Measurements from ENCODE around the gene ROR2. TPM values are rescaled to one million over a fixed set of nuclear protein-coding genes. Genes with fewer than 3 reads are reported as not detected.

ROR2 gene
- total RNA-seq, 4 donors from 2014 or later = 1.8 to 4.2 (median 2.7) TPM

DNA sequence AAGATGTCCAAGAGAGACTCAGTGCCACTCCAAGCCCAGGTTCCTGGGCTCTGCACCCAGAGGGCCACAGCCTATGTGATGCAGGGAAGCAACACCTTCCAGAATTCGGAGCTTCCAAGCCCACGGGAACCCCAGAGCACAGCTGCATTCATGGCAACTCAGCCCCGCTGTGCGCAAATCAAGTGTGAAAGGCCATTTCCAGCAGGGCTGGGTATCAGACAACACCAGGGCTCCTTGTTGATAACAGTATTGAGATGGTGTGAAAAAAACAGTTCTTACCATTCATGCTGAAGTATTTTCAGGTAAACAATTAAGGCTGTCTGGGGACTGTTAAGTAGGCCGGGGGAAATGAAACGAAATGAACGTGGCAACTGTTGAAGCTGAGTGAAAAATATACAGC lies 10.1 kb downstream of the ROR2 start:
- Histone ChIP-seq H3K27me3 (no peaks in the 10 kb centered on the region), H3K36me3 (no peaks in the 10 kb centered on the region), H3K9me3 (no peaks in the 10 kb centered on the region), H3K27ac (no peak overlapping the region), H3K4me1 (no peaks in the 10 kb centered on the region), H3K4me3 (no peak overlapping the region)
- WGBS, 2 donors = 76 to 80% methylated on average over 7 of the region's 7 CpGs
- no peak for DNase-seq (ENCODE audit: low spot score in 2 of 2)
- TF ChIP-seq POLR2A (IDR thresholded peaks at IDR 0.05) (no peak), EP300 (IDR thresholded peaks at IDR 0.05) (no peak)
- TF ChIP-seq, protein P1, sequence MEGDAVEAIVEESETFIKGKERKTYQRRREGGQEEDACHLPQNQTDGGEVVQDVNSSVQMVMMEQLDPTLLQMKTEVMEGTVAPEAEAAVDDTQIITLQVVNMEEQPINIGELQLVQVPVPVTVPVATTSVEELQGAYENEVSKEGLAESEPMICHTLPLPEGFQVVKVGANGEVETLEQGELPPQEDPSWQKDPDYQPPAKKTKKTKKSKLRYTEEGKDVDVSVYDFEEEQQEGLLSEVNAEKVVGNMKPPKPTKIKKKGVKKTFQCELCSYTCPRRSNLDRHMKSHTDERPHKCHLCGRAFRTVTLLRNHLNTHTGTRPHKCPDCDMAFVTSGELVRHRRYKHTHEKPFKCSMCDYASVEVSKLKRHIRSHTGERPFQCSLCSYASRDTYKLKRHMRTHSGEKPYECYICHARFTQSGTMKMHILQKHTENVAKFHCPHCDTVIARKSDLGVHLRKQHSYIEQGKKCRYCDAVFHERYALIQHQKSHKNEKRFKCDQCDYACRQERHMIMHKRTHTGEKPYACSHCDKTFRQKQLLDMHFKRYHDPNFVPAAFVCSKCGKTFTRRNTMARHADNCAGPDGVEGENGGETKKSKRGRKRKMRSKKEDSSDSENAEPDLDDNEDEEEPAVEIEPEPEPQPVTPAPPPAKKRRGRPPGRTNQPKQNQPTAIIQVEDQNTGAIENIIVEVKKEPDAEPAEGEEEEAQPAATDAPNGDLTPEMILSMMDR (IDR thresholded peaks at IDR 0.05) = no peak

GRCh38 chr9:91937727-91938126 lies 12.3 kb downstream of the ROR2 start:
- H3K9me3 ChIP-seq = no peaks in the 10 kb centered on the region
- no peaks in the 10 kb centered on the region for H3K36me3 ChIP-seq
- no peak for DNase-seq (ENCODE audit: low spot score in 2 of 2)
- H3K27ac ChIP-seq = no peak overlapping the region
- H3K27me3 ChIP-seq = no peaks in the 10 kb centered on the region
- H3K4me3 ChIP-seq = no peak overlapping the region
- 78 to 86% methylated on average over 5 of the region's 5 CpGs for WGBS, 2 donors
- no peaks in the 10 kb centered on the region for H3K4me1 ChIP-seq
- TF ChIP-seq EP300 (IDR thresholded peaks at IDR 0.05) = no peak
- no peak for TF ChIP-seq POLR2A (IDR thresholded peaks at IDR 0.05)
- TF ChIP-seq, protein P1 (IDR thresholded peaks at IDR 0.05) = no peak

DNA sequence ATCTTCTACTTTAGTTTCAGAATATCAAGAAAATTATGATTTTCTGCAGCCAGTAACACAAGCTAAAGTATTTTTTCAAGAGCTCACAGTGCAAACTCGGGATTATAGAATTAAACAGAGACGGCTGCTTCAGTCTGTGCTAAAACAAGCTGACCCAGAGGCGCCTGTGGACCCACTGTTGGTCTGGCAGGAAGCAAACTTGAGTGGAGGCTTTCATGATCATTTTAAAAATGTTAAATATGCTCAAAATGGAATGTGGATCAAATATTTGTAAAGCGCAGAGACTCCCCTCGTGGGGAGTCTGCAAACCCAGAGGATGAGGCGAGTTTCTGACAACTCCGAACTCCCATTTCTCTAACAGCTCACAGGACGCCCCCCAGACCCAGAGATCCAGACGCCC lies 13.0 kb downstream of the ROR2 start:
- TF ChIP-seq POLR2A (IDR thresholded peaks at IDR 0.05) (no peak), EP300 (IDR thresholded peaks at IDR 0.05) (no peak)
- TF ChIP-seq, protein P1 (IDR thresholded peaks at IDR 0.05) = no peak
- DNase-seq (ENCODE audit: low spot score in 2 of 2) = no peak

DNA sequence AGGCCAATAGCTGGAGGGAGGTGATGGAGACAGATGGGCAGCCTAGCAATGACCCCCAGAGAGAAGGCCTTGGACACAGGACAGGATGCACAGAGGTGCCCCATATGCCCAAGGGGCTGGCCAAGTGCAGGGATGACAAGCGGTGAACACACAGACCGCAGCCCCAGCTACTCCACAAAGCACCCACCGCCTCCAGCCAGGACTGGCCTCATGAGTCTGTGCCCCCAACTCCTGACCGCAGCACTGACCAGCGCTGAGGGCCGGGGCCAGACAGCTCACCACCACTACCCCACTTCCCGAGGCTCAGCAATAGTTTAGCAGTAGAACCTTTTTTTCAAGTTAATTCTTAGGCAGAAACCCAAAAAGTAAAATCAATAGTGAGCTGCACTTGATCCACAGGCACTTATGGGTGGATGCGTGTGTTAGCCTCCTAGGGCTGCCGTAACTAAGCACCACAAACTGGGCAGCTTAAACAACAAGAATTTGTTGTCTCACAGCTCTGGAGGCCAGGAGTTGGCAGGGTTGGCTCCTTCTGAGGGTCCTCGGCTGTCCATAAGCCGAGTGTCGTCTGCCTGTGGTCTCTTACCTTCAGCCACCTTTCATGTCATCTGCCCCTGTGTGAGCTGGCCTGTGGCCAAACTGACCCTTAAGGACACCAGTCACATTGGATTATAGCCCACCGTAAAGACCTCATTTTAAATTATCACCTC lies 14.1 kb downstream of the ROR2 start:
- Histone ChIP-seq H3K27ac (no peak overlapping the region), H3K36me3 (no peaks in the 10 kb centered on the region), H3K9me3 (peaks cover 0 to 15% (median 4%) of the 10 kb centered on the region in 4 donors), H3K27me3 (no peaks in the 10 kb centered on the region), H3K4me1 (no peaks in the 10 kb centered on the region), H3K4me3 (no peak overlapping the region)
- no peak for DNase-seq (ENCODE audit: low spot score in 2 of 2)
- 91 to 95% methylated on average over 13 of the region's 13 CpGs for WGBS, 2 donors
- TF ChIP-seq, protein P1 (IDR thresholded peaks at IDR 0.05) = no peak
- TF ChIP-seq POLR2A (IDR thresholded peaks at IDR 0.05) (no peak), EP300 (IDR thresholded peaks at IDR 0.05) (no peak)

More for the DNA sequence above, 13.0 kb downstream of the ROR2 start:
- Histone ChIP-seq H3K4me3 (no peak overlapping the region), H3K4me1 (no peaks in the 10 kb centered on the region), H3K36me3 (no peaks in the 10 kb centered on the region), H3K27me3 (no peaks in the 10 kb centered on the region), H3K27ac (no peak overlapping the region), H3K9me3 (peaks cover 0 to 4% (median 0%) of the 10 kb centered on the region in 4 donors)
- WGBS, 2 donors = 34 to 41% methylated on average over 9 of the region's 9 CpGs

DNA sequence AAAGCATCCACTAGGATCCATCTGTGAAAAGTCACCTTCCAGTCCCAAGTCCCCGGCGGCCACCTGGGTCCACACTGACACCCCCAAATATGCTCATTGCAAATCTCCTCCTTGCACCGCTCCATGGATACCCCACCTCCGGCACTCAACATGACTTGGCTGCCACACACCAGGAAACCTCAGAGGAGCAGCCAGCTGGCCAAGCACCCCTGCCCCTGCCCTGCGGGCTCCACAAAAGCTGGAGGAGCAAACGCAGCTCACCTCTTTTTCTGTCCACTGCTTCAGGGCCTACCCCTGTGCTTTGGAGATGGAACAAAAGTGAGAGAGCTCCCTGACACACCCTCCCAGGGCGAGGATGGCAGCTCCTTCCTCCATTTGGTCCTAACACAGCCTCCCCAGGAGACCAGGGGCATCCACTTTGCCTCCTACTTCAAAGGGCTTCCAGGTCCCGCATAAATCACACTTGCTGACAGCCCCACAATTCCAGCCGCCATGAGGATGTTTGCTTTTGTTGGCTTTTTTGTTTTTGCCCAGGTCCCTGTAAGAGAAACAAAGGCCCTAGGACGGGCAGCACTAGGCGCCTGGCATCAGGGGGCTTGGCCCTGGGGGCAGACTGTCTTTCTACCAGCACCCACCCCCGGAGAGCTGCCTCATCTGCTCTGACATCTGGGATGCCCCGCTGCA lies 14.8 kb downstream of the ROR2 start:
- Histone ChIP-seq H3K27me3 (no peaks in the 10 kb centered on the region), H3K36me3 (no peaks in the 10 kb centered on the region), H3K4me1 (no peaks in the 10 kb centered on the region), H3K4me3 (no peak overlapping the region), H3K27ac (no peak overlapping the region), H3K9me3 (peaks cover 0 to 22% (median 9%) of the 10 kb centered on the region in 4 donors)
- TF ChIP-seq, protein P1 (IDR thresholded peaks at IDR 0.05) = no peak
- no peak for TF ChIP-seq POLR2A (IDR thresholded peaks at IDR 0.05)
- TF ChIP-seq EP300 (IDR thresholded peaks at IDR 0.05) = no peak
- no peak for DNase-seq (ENCODE audit: low spot score in 2 of 2)
- WGBS, 2 donors = 74 to 79% methylated on average over 13 of the region's 13 CpGs
